Neural crest cell (in vitro differentiated cells): ENCODE measurements around the gene GPRC6A. TPM values are rescaled to one million over a fixed set of nuclear protein-coding genes. Genes with fewer than 3 reads are reported as not detected.

Experiments
- DNase-seq: peaks from one replicate; pipeline ENCODE4 v3.0.0; 2021; ENCODE audit warnings: low read depth, mixed read lengths, low spot score
- H3K27ac Mint-ChIP-seq: one replicate; pipeline ENCODE4 v1.8.0; 2021; ENCODE audit warnings: mild to moderate bottlenecking, mixed read lengths; ENCODE audit not compliant: unreplicated experiment
- H3K27me3 Mint-ChIP-seq: 2 replicates; pipeline ENCODE4 v1.8.0; 2021; ENCODE audit warnings: low read depth, mild to moderate bottlenecking, mixed read lengths
- H3K36me3 Mint-ChIP-seq: 2 replicates; pipeline ENCODE4 v1.8.0; 2021; ENCODE audit warnings: low read depth, mild to moderate bottlenecking, mixed read lengths
- H3K4me1 Mint-ChIP-seq: 2 replicates; pipeline ENCODE4 v1.8.0; 2021; ENCODE audit warnings: mixed read lengths
- H3K4me3 Mint-ChIP-seq: one replicate; pipeline ENCODE4 v1.8.0; 2021; ENCODE audit warnings: mild to moderate bottlenecking, mixed read lengths
- H3K9me3 Mint-ChIP-seq: 2 replicates; pipeline ENCODE4 v1.8.0; 2021; ENCODE audit warnings: mixed read lengths
- total RNA-seq: library from RNA; stranded (reverse); gene quantifications from 2 replicates; pipeline ENCODE4 v1.2.1, GENCODE V29; 2021
- TF ChIP-seq, protein P1 (sequence below): fragments of 200-600 bp; sonication (generic); conservative IDR thresholded peaks from 2 replicates; pipeline ENCODE4 v1.5.0; 2021; ENCODE audit warnings: antibody characterized with exemption, mild to moderate bottlenecking

The GPRC6A gene
- total RNA-seq, 1 donor from 2014 or later, result not detected

DNA sequence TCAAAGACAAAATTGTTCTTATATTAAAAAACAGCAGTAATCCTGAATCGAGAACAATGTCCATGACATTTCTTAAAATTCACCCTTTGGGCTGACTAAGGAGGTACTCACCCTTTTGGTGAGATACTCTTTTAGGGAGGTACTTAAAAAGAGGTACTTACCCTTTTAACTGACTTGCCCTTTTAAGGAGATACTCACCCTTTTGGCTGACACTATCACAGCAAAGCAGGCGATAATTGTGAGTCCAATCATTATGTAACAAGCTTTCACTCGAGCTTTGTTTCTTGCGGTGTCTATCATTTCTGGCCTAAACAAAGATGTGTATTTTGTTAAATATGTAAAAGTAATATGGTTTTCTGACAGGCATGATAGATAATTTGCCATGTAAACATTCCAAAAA is 67.1 kb downstream of the GPRC6A start:
- H3K36me3 Mint-ChIP-seq, result no peaks in the 10 kb centered on the region
- no peak for DNase-seq
- H3K9me3 Mint-ChIP-seq, result no peaks in the 10 kb centered on the region
- TF ChIP-seq, protein P1, sequence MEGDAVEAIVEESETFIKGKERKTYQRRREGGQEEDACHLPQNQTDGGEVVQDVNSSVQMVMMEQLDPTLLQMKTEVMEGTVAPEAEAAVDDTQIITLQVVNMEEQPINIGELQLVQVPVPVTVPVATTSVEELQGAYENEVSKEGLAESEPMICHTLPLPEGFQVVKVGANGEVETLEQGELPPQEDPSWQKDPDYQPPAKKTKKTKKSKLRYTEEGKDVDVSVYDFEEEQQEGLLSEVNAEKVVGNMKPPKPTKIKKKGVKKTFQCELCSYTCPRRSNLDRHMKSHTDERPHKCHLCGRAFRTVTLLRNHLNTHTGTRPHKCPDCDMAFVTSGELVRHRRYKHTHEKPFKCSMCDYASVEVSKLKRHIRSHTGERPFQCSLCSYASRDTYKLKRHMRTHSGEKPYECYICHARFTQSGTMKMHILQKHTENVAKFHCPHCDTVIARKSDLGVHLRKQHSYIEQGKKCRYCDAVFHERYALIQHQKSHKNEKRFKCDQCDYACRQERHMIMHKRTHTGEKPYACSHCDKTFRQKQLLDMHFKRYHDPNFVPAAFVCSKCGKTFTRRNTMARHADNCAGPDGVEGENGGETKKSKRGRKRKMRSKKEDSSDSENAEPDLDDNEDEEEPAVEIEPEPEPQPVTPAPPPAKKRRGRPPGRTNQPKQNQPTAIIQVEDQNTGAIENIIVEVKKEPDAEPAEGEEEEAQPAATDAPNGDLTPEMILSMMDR, result no peak
- no peak overlapping the region for H3K4me3 Mint-ChIP-seq
- H3K27ac Mint-ChIP-seq, result no peak overlapping the region
- H3K4me1 Mint-ChIP-seq, result peaks cover 11% of the 10 kb centered on the region
- peaks cover 43% of the 10 kb centered on the region for H3K27me3 Mint-ChIP-seq

DNA sequence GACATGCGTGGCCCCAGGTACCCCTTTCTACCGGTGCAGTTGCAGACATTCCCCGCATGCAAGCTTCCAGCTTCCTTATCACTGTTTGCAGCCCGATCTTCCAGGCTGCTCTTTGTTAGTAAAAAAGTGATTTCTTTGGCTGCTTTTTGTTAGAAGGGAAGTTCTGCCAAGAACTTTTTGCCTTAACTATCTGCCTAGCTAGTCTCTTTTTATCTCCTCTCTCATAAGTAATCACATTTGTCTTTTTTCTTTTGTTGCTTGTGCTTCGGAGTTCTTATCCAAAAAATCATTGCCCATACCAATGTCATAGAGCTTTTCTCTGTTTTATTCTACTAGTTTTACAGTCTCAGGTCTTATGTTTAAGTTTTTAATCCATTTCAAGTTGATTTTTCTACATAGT is 83.7 kb downstream of the GPRC6A start:
- TF ChIP-seq, protein P1, result no peak
- Mint-ChIP-seq H3K4me3 (no peak overlapping the region), H3K4me1 (no peaks in the 10 kb centered on the region), H3K27ac (no peak overlapping the region), H3K9me3 (peaks cover 9% of the 10 kb centered on the region), H3K27me3 (no peaks in the 10 kb centered on the region), H3K36me3 (peaks cover 13% of the 10 kb centered on the region)
- no peak for DNase-seq

Other genes starting within 250 kb of the GPRC6A start
- gene RSPH4A, start 212.6 kb downstream of the GPRC6A start, total RNA-seq, result 2.2 and 2.4 TPM in 2 replicates
- gene ZUP1, start 160.3 kb downstream of the GPRC6A start, total RNA-seq, result 14.0 and 14.9 TPM in 2 replicates
- gene KPNA5, start 147.9 kb downstream of the GPRC6A start, total RNA-seq, result 10.8 and 13.3 TPM in 2 replicates
- 1.9 and 2.5 TPM in 2 replicates for gene FAM162B, start 63.4 kb downstream of the GPRC6A start, total RNA-seq
- gene RFX6, start 48.2 kb upstream of the GPRC6A start, total RNA-seq, result not detected in 2 replicates